AG08395 (cell line): ENCODE measurements around the gene DYRK2.

Experiments
- DNase-seq: peaks from one replicate; pipeline ENCODE4 v3.0.0; 2012; ENCODE audit warnings: mixed read lengths, low spot score

Gene DYRK2

DNA sequence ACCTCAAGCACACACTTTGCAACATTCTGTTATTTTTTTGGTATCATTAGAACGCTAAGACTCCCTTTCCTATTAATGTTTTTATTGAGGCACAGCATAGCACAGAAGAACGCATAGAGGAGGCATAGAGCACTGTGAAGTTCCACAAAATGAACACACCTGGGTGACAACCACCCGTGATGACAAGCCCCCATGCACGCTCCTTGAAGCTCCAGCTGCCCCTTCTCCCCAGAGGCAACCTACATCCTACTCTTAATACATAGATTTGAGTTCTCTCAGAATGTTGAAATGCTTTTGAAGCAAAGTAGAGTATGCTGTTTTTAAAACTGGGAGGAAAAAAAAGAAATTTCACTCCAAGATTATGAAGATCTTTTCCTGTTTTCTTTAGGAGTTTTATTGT, 55.5 kb downstream of the DYRK2 start:
- no peak for DNase-seq

DNA sequence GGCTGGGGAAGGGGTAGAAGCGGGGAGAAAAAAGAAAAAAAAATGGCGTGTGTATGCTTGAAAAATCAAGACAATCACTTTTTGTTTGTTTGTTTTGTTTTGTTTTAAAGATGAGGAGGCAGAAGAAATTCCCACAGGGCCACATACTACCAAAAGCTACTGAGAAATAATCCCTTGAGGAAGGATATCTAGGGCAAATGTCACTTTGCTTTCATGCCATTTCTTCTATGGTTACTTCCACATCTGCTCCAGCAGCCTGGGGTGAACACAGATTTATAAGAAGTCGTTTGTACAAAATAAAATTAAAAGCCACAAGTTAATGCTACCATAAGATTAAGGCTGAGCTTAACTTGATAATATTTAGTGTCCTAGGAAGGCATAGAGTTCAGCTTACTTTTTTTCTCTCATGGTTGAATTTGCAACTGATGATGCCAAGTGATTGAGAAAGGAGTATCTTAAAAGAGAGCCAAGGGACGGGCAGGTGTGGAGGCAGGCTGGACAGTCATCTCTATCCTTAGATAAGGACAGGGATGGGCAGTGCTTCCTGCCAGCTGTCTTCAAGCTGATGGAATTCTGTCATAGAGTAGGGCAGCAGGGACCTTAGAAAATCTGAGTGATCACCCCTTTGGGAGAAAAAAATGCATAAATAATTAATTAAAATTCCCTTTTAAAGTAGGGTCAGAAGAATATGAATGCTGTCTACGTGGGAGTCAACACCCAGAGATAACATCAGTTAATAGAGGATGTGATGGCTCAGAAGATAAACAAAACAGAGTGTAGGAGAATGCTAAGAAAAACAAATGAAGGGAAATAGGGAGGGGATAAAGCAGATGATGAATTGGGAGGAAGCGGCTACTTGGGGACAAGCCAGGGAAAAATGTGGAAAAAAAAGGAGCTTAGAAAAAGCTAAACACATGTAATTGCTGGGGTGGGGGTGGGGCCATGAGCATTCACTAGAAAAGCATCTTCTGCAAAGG, 57.1 kb downstream of the DYRK2 start:
- DNase-seq: peak; percentile 41

DNA sequence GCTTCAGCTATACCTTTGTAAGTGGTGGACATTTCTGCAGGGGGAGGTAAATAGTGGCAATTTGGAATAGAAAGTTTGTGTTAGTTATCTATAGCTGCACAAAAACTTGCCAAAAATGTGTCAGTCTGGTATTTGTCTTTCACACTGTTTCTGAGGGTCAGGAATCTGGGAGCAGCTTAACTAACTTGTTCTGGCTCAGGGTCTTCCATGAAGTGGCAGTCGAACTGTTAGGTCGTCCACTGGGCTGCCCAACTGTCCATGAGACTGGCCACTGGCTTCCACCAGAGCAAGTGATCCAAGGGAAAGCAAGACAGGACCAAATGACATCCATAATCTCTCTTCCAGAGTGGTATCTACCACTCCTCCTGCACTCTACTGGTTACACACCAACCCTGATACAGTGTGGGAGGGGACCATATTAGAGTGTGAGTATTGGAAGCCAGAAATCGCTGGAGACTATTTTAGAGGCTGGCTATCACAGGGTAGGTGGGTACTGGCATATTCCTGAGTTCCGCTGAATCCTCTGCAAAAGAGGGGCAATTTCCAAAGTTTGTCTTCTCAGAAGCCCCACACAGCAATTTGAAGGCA, 60.9 kb downstream of the DYRK2 start:
- no peak for DNase-seq

DNA sequence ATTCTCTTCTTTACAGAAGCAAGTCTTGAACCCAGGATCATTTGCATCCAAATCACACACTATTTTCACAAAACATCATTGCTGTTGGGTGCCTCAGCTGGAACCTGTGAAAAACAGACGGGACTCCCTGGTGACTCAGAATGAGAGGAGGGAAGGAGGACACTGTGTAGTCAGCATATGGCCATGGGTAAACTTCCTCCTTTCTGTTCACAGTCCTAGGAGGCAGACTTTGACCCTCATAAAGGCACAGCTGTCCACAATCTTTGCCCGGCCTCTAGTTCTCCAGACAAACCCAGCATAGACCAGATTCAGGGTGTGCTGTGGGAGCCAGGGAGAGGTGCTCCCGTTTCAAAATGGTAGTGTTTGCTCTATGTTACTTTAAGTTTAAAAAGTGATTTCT, 62.0 kb downstream of the DYRK2 start:
- peak; percentile 38 for DNase-seq

DNA sequence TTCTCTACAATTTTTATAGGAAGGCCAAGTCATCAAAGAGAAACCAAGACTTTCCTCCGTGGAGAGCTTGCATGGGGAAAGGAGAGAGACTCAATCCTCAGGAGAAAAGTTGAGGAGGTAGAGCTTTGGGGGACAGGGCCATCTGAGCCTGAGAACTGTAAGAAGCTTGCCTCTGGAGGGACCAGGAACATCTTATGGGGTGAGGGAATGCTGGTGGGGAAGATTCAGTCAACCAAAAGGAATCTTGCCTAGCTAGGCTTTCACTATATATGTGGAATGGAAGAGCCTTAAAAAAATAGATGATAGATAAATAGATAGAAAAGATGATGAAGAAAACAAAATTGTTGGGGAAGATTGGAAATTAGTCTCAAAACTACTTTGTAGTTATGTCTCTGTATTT, 63.5 kb downstream of the DYRK2 start:
- no peak for DNase-seq

DNA sequence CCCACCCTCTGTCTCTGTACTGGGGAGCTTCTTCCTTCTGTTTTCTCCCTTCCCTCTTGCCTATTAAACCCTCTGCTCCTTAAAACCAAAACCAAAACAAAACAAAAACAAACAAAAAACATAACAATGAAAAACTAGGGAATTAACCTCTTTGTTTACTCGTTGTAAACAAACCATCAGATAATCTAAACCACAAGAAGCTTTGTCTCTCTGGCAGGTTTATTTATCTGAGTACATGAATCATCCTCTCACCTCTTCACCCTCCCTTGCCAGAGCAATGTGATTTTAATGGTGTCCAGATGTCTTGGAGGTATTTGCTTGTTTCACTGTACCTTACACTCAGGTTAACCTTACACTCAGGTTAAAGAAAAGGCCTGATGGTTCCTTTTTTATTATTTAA, 66.1 kb downstream of the DYRK2 start:
- DNase-seq: no peak
